CMK (cell line): ENCODE measurements around the gene CEP68.
"Not testable (repeated sequence)": the region's sequence is repeated elsewhere in the genome, so short reads cannot be mapped to it uniquely, and the experiment has no call there.

ENCODE experiments used
- DNase-seq: peaks from one replicate; pipeline ENCODE4 v3.0.0-alpha.2; 2010; ENCODE audit warnings: low read depth

The CEP68 gene

GRCh38 chr2:65030476-65031332, 25.5 kb upstream of the CEP68 start:
- no peak for DNase-seq

- no peak for DNase-seq
These were observed 24.7 kb upstream of the CEP68 start for GRCh38 chr2:65031341-65032018.

GRCh38 chr2:65032019-65032975, 23.9 kb upstream of the CEP68 start:
- DNase-seq = no peak

GRCh38 chr2:65033178-65033577, 23.0 kb upstream of the CEP68 start:
- DNase-seq = no peak

- DNase-seq = not testable (repeated sequence)
These were observed 22.5 kb upstream of the CEP68 start for GRCh38 chr2:65033667-65034066.

- DNase-seq = no peak
These were observed 20.8 kb upstream of the CEP68 start for GRCh38 chr2:65035351-65035943.

- DNase-seq = no peak
These were observed 19.0 kb upstream of the CEP68 start for GRCh38 chr2:65037178-65037577.

- no peak for DNase-seq
These were observed 16.6 kb upstream of the CEP68 start for GRCh38 chr2:65039640-65040039.

- peak; percentile 86 for DNase-seq
These were observed 15.6 kb upstream of the CEP68 start for GRCh38 chr2:65040400-65041261.

GRCh38 chr2:65043001-65043400, 13.2 kb upstream of the CEP68 start:
- no peak for DNase-seq

GRCh38 chr2:65044097-65044735, 12.0 kb upstream of the CEP68 start:
- DNase-seq = no peak

GRCh38 chr2:65045651-65046050, 10.6 kb upstream of the CEP68 start:
- no peak for DNase-seq

GRCh38 chr2:65046633-65047407, 9.4 kb upstream of the CEP68 start:
- no peak for DNase-seq

- no peak for DNase-seq
These were observed 7.1 kb upstream of the CEP68 start for GRCh38 chr2:65049010-65049639.

- DNase-seq = no peak
These were observed 5.3 kb upstream of the CEP68 start for GRCh38 chr2:65050931-65051330.

GRCh38 chr2:65053199-65053598, 3.0 kb upstream of the CEP68 start:
- no peak for DNase-seq

GRCh38 chr2:65054749-65055421, 1.3 kb upstream of the CEP68 start:
- DNase-seq = no peak

- DNase-seq = no peak
These were observed 598 bp upstream of the CEP68 start for GRCh38 chr2:65055422-65056214.
